Brain microvascular endothelial cell (primary cell): ENCODE measurements around the gene TSPAN15.

Source experiments
- DNase-seq: peaks from one replicate; pipeline ENCODE4 v3.0.0-alpha.2; 2020
- H3K27ac ChIP-seq: fragments of 250-450 bp; sonication (Bioruptor Pico); 2 replicates; pipeline ENCODE4 v1.5.1; 2020; ENCODE audit warnings: mild to moderate bottlenecking, moderate library complexity
- H3K27me3 ChIP-seq: fragments of 250-450 bp; sonication (Bioruptor Pico); replicated peaks from 2 replicates; pipeline ENCODE4 v1.5.1; 2020; ENCODE audit warnings: mild to moderate bottlenecking
- H3K36me3 ChIP-seq: fragments of 250-450 bp; sonication (Bioruptor Pico); replicated peaks from 2 replicates; pipeline ENCODE4 v1.5.1; 2020; ENCODE audit warnings: mild to moderate bottlenecking
- H3K4me3 ChIP-seq: 2 replicates; pipeline ENCODE4 v1.5.1; 2011; ENCODE audit warnings: low read depth, mild to moderate bottlenecking, control low read depth, low read length, moderate library complexity
- CTCF ChIP-seq: IDR thresholded peaks from 2 replicates; pipeline ENCODE4 v1.5.1; 2011; ENCODE audit warnings: low read depth, mild to moderate bottlenecking, moderate library complexity, low read length, control low read depth, inconsistent platforms; ENCODE audit errors: missing control alignments
- in situ Hi-C: cut with HindIII; loops from 2 replicates; pipeline ENCODE4 v1.10.0; 2017; ENCODE audit warnings: low sequenced_read_pairs, low pct_ligation_motif_present

TSPAN15 gene

GRCh38 chr10:69406302-69406811 is 44.9 kb upstream of the TSPAN15 start:
- in situ Hi-C loops, result no loop called here
- DNase-seq, result no peak
- Histone ChIP-seq H3K4me3 (no peak overlapping the region), H3K27ac (no peak overlapping the region), H3K27me3 (no peaks in the 10 kb centered on the region), H3K36me3 (peaks cover 8% of the 10 kb centered on the region)
- TF ChIP-seq CTCF, result no peak

GRCh38 chr10:69406816-69407580 is 44.3 kb upstream of the TSPAN15 start:
- Histone ChIP-seq H3K4me3 (no peak overlapping the region), H3K27me3 (no peaks in the 10 kb centered on the region), H3K36me3 (peaks cover 6% of the 10 kb centered on the region), H3K27ac (no peak overlapping the region)
- no peak for DNase-seq
- in situ Hi-C loops, result no loop called here
- TF ChIP-seq CTCF, result no peak

GRCh38 chr10:69407621-69408301 is 43.5 kb upstream of the TSPAN15 start:
- H3K27me3 ChIP-seq, result no peaks in the 10 kb centered on the region
- H3K36me3 ChIP-seq, result peaks cover 3% of the 10 kb centered on the region
- in situ Hi-C loops, result no loop called here
- TF ChIP-seq CTCF, result peak; percentile 61
- H3K27ac ChIP-seq, result no peak overlapping the region
- DNase-seq, result no peak
- H3K4me3 ChIP-seq, result no peak overlapping the region

- Histone ChIP-seq H3K36me3 (no peaks in the 10 kb centered on the region), H3K27ac (peak overlapping the region; percentile 60), H3K4me3 (peak overlapping the region; percentile 47), H3K27me3 (no peaks in the 10 kb centered on the region)
- peak; percentile 76 for TF ChIP-seq CTCF
- peak; percentile 87 for DNase-seq
- in situ Hi-C loops, result no loop called here
These were observed 42.7 kb upstream of the TSPAN15 start for GRCh38 chr10:69408318-69409175.

- TF ChIP-seq CTCF, result no peak
- no peak for DNase-seq
- in situ Hi-C loops, result no loop called here
- Histone ChIP-seq H3K27me3 (no peaks in the 10 kb centered on the region), H3K36me3 (no peaks in the 10 kb centered on the region), H3K4me3 (peak overlapping the region; percentile 47), H3K27ac (peak overlapping the region; percentile 60)
These were observed 42.1 kb upstream of the TSPAN15 start for GRCh38 chr10:69409176-69409495.
